Heart left ventricle (tissue), 16 donors: ENCODE results near the gene IL23R. TPM values are rescaled to one million over a fixed set of nuclear protein-coding genes. Genes with fewer than 3 reads are reported as not detected.

Source experiments
- ATAC-seq, 4 donors: fragments of 200-7000 bp; cut with Tn5 transposase; one replicate each; pipeline ENCODE4 v1.9.1; 2020 to 2022; ENCODE audit warnings: moderate library complexity in 4 of 4, mild to moderate bottlenecking in 3 of 4, moderate number of reproducible peaks in 1 of 4
- DNase-seq, 5 donors: peaks; one replicate each; pipeline ENCODE4 v3.0.0-alpha.2; 2020
- H3K27ac ChIP-seq, 12 donors: fragments of 200-600 bp; sonication (generic) in 4 of 12; one replicate each; pipeline versions ENCODE4 v1.5.0 to v1.8.0; 2016 to 2022; ENCODE audit warnings: mild to moderate bottlenecking in 2 of 12
- H3K27me3 ChIP-seq, 9 donors: fragments of 200-600 bp; sonication (generic) in 2 of 9; one replicate each; pipeline versions ENCODE4 v1.5.1 to v1.8.0; 2016 to 2022; ENCODE audit warnings: mild to moderate bottlenecking in 3 of 9
- H3K36me3 ChIP-seq, 9 donors: fragments of 200-600 bp; sonication (generic) in 2 of 9; one replicate each; pipeline versions ENCODE4 v1.5.0 to v1.8.0; 2018 to 2022; ENCODE audit warnings: mild to moderate bottlenecking in 2 of 9
- H3K4me1 ChIP-seq, 12 donors: fragments of 200-600 bp; sonication (generic) in 4 of 12; one replicate each; pipeline versions ENCODE4 v1.5.0 to v1.8.0; 2016 to 2022; ENCODE audit warnings: mild to moderate bottlenecking in 3 of 12
- H3K4me3 ChIP-seq, 12 donors: fragments of 200-600 bp; sonication (generic) in 4 of 12; one replicate each; pipeline versions ENCODE4 v1.5.0 to v1.8.0; 2017 to 2022; ENCODE audit warnings: mild to moderate bottlenecking in 9 of 12, moderate library complexity in 4 of 12
- H3K9me3 ChIP-seq, 12 donors: fragments of 200-600 bp; sonication (generic) in 4 of 12; one replicate each; pipeline versions ENCODE4 v1.5.0 to v1.8.0; 2016 to 2022; ENCODE audit warnings: mild to moderate bottlenecking in 1 of 12
- CTCF ChIP-seq, 12 donors: fragments of 200-600 bp; sonication (generic) in 4 of 12; IDR thresholded peaks; one replicate each; pipeline versions ENCODE4 v1.5.0 to v1.8.0; 2018 to 2022; ENCODE audit warnings: antibody characterized with exemption in 12 of 12, mild to moderate bottlenecking in 5 of 12
- POLR2A ChIP-seq, 2 donors: fragments of 450-650 bp; IDR thresholded peaks; one replicate each; pipeline ENCODE4 v1.6.1; 2017; ENCODE audit warnings: antibody characterized with exemption in 2 of 2, mild to moderate bottlenecking in 2 of 2, moderate library complexity in 2 of 2
- WGBS, 4 donors: extraction: QIAGEN DNeasy Blood & Tissue Kit in 2 of 4; methylation state at CpG; one replicate each; pipeline versions ENCODE4 v1.1.5 to v1.1.7; 2013 to 2018; 5-methylcytosine and 5-hydroxymethylcytosine counted together
- intact Hi-C, 10 donors: fragments of 100-400 bp; cut with DNase I; formaldehyde crosslinking; loops; one replicate each; pipeline versions ENCODE4 v1.11.1 to v1.14.2; 2022
- polyA plus RNA-seq, 2 donors: library from polyadenylated mRNA; stranded (reverse); fragments of 200-250 nt; gene quantifications; one replicate each; pipeline ENCODE4 v1.2.3, GENCODE V29; 2013
- total RNA-seq, 9 donors: library from RNA; depleted of rRNA in 2 of 9; stranded (reverse); fragments of >200 nt in 2 of 9; fragmentation: NEBNext Ultra II Directional in 3 of 9; extraction: Animal tissue kit (Norgen Biotek cat#: 25700) in 3 of 9; gene quantifications; one replicate each; pipeline versions ENCODE4 v1.1.0 to v1.2.4, GENCODE V29; 2016 to 2023
- donor health status: ischemic (EF 13 %, LVEDD 7.1; RV severe dilation, severe dysfunction).
- donor health status: healthy with polysubstance abuse.
- donor health status: DM: no; HTN: yes; CAD: no.
- donor health status: DM: no; HTN: no; CAD: no.
- donor health status: ischemic (EF 25% LVEDD 6.9; RV normal size, moderate dysfunction).
- donor health status: ischemic (EF 25% LVEDD 5.7; RV mildly dilated, moderate dysfunction).
- donor health status: healthy.
- donor health status: DM: yes; HTN: yes; CAD: no.
- donor health status: ischemic (EF 35%, LVEDD 5.7; RV mildly dilated, moderate dysfunction).
- donor health status: nonischemic (EF 11% LVEDD 7.7; RV severe dilation, severe dysfunction).
- donor health status: DM: yes; HTN: yes; CAD: no.
- donor health status: PGD.
- donor health status: ischemic (EF 29% LVEDD 5.4; RV normal size, mild dysfunction).
- donor health status: nonischemic (EF 23%, LVEDD 6.1; RV moderate dilation, normal function).

The IL23R gene
- total and polyA plus RNA-seq, 11 donors, result not detected

GRCh38 chr1:67148516-67149178 lies 17.6 kb upstream of the IL23R start:
- intact Hi-C loops, result loop anchor here (1.0 to 10.0 kb wide), 8 partner anchors 46 to 386 kb away; no protein-coding TSS in a partner anchor
- Histone ChIP-seq H3K36me3 (no peaks in the 10 kb centered on the region), H3K27ac (no peak overlapping the region), H3K9me3 (no peaks in the 10 kb centered on the region), H3K27me3 (peaks cover 0 to 7% (median 0%) of the 10 kb centered on the region in 9 donors), H3K4me1 (peaks cover 0 to 9% (median 2%) of the 10 kb centered on the region in 12 donors), H3K4me3 (no peak overlapping the region)
- WGBS, 4 donors, result 44 to 55% (median 50%) methylated on average over 6 of the region's 6 CpGs
- peak in 1 of 4 donors; percentile 22 for ATAC-seq
- no peak for DNase-seq
- TF ChIP-seq CTCF (IDR thresholded peaks at IDR 0.05) (no peak), POLR2A (IDR thresholded peaks at IDR 0.05) (no peak)

GRCh38 chr1:67149179-67149770 lies 17.0 kb upstream of the IL23R start:
- Histone ChIP-seq H3K27ac (no peak overlapping the region), H3K4me3 (no peak overlapping the region), H3K9me3 (no peaks in the 10 kb centered on the region), H3K4me1 (peaks cover 0 to 9% (median 2%) of the 10 kb centered on the region in 12 donors), H3K36me3 (no peaks in the 10 kb centered on the region), H3K27me3 (peaks cover 0 to 7% (median 0%) of the 10 kb centered on the region in 9 donors)
- TF ChIP-seq POLR2A (IDR thresholded peaks at IDR 0.05) (no peak), CTCF (IDR thresholded peaks at IDR 0.05) (peak; percentile 49 to 82 (median 77))
- intact Hi-C loops, result loop anchor here (1.0 to 10.0 kb wide), 8 partner anchors 46 to 387 kb away; no protein-coding TSS in a partner anchor
- DNase-seq (peak in 4 of 5 donors; percentile 52 to 62 (median 60)), ATAC-seq (peak in 3 of 4 donors; percentile 90 to 95 (median 90))
- WGBS, 4 donors, result 15 to 18% (median 16%) methylated on average over 9 of the region's 9 CpGs

GRCh38 chr1:67150931-67151330 lies 15.3 kb upstream of the IL23R start:
- TF ChIP-seq POLR2A (IDR thresholded peaks at IDR 0.05) (no peak), CTCF (IDR thresholded peaks at IDR 0.05) (no peak)
- 78 to 92% (median 84%) methylated on average over 4 of the region's 4 CpGs for WGBS, 4 donors
- Histone ChIP-seq H3K27me3 (peaks cover 0 to 7% (median 0%) of the 10 kb centered on the region in 9 donors), H3K4me3 (no peak overlapping the region), H3K27ac (no peak overlapping the region), H3K36me3 (no peaks in the 10 kb centered on the region), H3K4me1 (peaks cover 0 to 9% (median 2%) of the 10 kb centered on the region in 12 donors), H3K9me3 (peaks cover 0 to 6% (median 0%) of the 10 kb centered on the region in 12 donors)
- ATAC-seq (no peak), DNase-seq (no peak)
- intact Hi-C loops, result no loop called here

- ATAC-seq (no peak), DNase-seq (no peak)
- no peak overlapping the region for H3K27ac ChIP-seq
- H3K27me3 ChIP-seq, result peaks cover 0 to 14% (median 0%) of the 10 kb centered on the region in 9 donors
- no peaks in the 10 kb centered on the region for H3K4me1 ChIP-seq
- peaks cover 0 to 6% (median 0%) of the 10 kb centered on the region in 12 donors for H3K9me3 ChIP-seq
- no peak overlapping the region for H3K4me3 ChIP-seq
- no peaks in the 10 kb centered on the region for H3K36me3 ChIP-seq
- intact Hi-C loops, result no loop called here
- no peak for TF ChIP-seq POLR2A (IDR thresholded peaks at IDR 0.05)
- TF ChIP-seq CTCF (IDR thresholded peaks at IDR 0.05), result no peak
- 43 to 67% (median 54%) methylated on average over 2 of the region's 2 CpGs for WGBS, 4 donors
Observed at GRCh38 chr1:67158401-67158800, 7.9 kb upstream of the IL23R start.
